ENCODE data around the gene GSTCD.
"Not testable (repeated sequence)": the region's sequence is repeated elsewhere in the genome, so short reads cannot be mapped to it uniquely, and the experiment has no call there.

The GSTCD gene

GRCh38 chr4:105808030-105808749 lies 99.6 kb downstream of the GSTCD start:
- FAIRE-seq, result no peak

DNA sequence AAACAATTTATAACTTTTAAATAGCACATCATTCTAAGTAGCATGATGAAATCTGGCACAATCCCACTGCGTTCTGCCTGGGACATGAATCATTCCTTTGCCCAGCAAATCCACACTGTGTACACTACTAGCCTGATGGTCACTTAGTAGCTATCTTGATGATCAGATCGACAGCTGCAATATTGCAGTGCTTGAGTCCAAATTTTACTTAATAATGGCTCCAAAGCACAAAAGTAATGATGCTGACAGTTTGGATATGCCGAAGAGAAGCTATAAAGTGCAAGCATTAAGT lies 100.1 kb downstream of the GSTCD start:
- no peak for FAIRE-seq

DNA sequence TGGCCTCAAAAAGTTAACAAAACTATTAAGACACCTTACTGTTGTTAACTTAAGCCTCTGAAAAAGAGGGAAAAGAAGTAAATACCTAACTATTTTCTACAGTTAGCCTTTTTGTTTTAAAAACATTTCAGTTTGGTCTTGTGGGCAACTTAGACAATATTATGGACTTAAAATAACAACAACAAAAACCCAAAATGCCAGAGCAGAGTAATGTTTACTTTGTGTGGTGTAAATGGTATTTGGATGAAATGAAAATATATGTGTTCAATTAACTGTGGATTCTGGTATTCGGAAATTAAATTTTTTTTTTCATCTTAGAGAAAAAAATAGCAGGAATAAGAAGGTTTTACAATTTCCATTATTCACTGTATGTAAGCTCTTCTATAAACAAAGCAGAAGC lies 107.1 kb downstream of the GSTCD start:
- FAIRE-seq, result no peak

DNA sequence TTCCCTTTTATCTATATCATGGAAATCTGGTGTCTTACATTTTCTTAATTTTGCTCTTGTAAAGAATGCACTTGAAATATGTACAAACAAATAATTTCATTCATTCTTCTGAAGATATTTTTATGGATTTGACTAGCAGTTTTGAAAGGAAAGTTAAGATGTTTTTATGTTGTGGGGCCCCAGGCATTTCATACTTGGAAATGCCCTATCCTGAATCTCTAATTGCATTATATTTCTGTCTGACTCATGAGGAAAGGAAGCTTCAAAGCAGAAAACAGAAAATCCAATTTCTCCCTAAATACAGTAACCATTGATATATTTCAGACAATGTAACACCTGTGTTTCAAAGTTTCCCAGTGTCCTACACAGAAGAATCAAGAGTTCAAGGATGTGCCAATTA lies 113.5 kb downstream of the GSTCD start:
- FAIRE-seq, result no peak

- FAIRE-seq, result no peak
Measured at GRCh38 chr4:105828074-105828473, 119.5 kb downstream of the GSTCD start.

- FAIRE-seq, result no peak
Measured at GRCh38 chr4:105831189-105831588, 122.6 kb downstream of the GSTCD start.

- FAIRE-seq, result no peak
Measured at GRCh38 chr4:105835177-105835576, 126.6 kb downstream of the GSTCD start.

GRCh38 chr4:105836537-105836936 lies 128.0 kb downstream of the GSTCD start:
- no peak for FAIRE-seq

GRCh38 chr4:105837037-105837436 lies 128.5 kb downstream of the GSTCD start:
- FAIRE-seq, result no peak

- no peak for FAIRE-seq
Measured at GRCh38 chr4:105838082-105838481, 129.5 kb downstream of the GSTCD start.

DNA sequence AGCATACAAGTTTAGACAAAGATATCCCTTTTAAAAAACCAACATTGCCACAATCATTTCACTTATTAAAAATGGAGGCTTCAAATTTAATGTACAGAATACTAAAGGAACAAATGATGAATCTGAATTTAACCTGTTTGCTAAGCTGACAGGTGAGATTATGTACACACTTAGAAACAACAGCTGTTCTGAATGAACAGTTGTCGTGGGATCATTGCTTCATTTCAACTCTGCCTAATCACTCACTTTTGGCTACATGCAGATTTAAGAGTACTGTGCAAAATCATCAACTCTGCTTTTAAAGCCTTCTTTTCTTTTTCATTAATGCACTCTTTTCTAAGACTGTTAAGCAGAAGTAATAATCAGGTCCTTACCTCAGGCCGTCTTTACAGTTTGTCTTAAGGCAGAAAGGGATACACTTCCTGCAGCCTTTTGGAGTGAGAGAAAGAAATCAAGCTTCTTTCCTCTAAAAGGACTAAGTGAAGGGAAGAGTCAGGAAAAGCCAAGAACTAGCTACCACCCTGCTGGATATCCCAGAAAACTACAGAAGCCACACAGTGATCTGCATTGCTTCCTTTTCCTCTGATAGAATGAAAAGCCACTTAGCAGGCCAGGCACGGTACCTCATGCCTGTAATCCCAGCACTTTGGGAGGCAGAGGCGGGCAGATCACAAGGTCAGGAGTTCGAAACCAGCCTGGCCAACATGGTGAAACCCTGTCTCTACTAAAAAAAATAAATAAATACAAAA lies 132.0 kb downstream of the GSTCD start:
- no peak for FAIRE-seq

GRCh38 chr4:105843941-105844340 lies 135.4 kb downstream of the GSTCD start:
- FAIRE-seq, result no peak

DNA sequence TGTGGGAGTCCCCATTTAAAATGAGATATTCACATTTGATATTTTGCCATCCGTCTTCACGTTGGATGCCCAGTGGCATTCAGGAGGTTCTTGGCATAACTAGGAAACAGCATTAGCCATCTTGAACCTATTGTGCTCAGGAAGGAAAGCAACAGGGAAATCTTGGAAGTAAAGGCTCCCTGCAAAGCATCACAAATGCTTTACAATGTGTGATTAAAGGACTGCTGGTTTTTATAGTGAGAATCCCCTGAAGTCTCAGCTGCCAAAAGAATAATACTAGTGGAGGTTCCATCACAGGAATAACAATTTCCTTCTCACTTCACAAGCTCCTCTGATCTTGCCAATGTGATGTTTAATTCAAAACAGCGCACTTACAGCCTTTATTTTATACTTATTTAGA lies 137.0 kb downstream of the GSTCD start:
- no peak for FAIRE-seq

GRCh38 chr4:105848359-105848758 lies 139.8 kb downstream of the GSTCD start:
- not testable (repeated sequence) for FAIRE-seq

GRCh38 chr4:105851196-105851595 lies 142.6 kb downstream of the GSTCD start:
- no peak for FAIRE-seq

GRCh38 chr4:105852230-105852629 lies 143.6 kb downstream of the GSTCD start:
- FAIRE-seq, result not testable (repeated sequence)

GRCh38 chr4:105858466-105859040 lies 150.0 kb downstream of the GSTCD start:
- FAIRE-seq, result no peak

- FAIRE-seq, result no peak
Measured at GRCh38 chr4:105859233-105859632, 150.6 kb downstream of the GSTCD start.

- no peak for FAIRE-seq
Measured at GRCh38 chr4:105870963-105871362, 162.4 kb downstream of the GSTCD start.

GRCh38 chr4:105871997-105872396 lies 163.4 kb downstream of the GSTCD start:
- no peak for FAIRE-seq

- FAIRE-seq, result no peak
Measured at GRCh38 chr4:105875233-105875632, 166.6 kb downstream of the GSTCD start.

GRCh38 chr4:105878668-105879067 lies 170.1 kb downstream of the GSTCD start:
- no peak for FAIRE-seq

GRCh38 chr4:105887508-105887907 lies 178.9 kb downstream of the GSTCD start:
- no peak for FAIRE-seq

Measured in A204.1 (cell line).